ENCODE data around the gene EHD3. TPM values are rescaled to one million over a fixed set of nuclear protein-coding genes. Genes with fewer than 3 reads are reported as not detected.

The EHD3 gene
- total and polyA plus RNA-seq, 2 experiments from 2014 or later: 12.3 to 17.6 TPM

- Histone ChIP-seq H3K27me3 (no peaks in the 10 kb centered on the region), H3K4me1 (ENCODE audit: low read depth) (peaks cover 28% of the 10 kb centered on the region), H3K9me3 (ENCODE audit: low read depth) (no peaks in the 10 kb centered on the region), H3K27ac (no peak overlapping the region), H3K36me3 (no peaks in the 10 kb centered on the region), H3K4me3 (no peak overlapping the region)
- DNase-seq (ENCODE audit: low read depth in 1 of 2, low spot score in 1 of 2): no peak
- TF ChIP-seq CTCF (IDR thresholded peaks at IDR 0.05; ENCODE audit: low read depth, low read length): no peak
These were observed 2.7 kb downstream of the EHD3 start for GRCh38 chr2:31236433-31237205.

- H3K4me1 ChIP-seq (ENCODE audit: low read depth): peaks cover 20% of the 10 kb centered on the region
- TF ChIP-seq CTCF (IDR thresholded peaks at IDR 0.05; ENCODE audit: low read depth, low read length): no peak
- no peak overlapping the region for H3K27ac ChIP-seq
- DNase-seq (ENCODE audit: low read depth in 1 of 2, low spot score in 1 of 2): no peak
- H3K27me3 ChIP-seq: no peaks in the 10 kb centered on the region
- H3K9me3 ChIP-seq (ENCODE audit: low read depth): no peaks in the 10 kb centered on the region
- no peaks in the 10 kb centered on the region for H3K36me3 ChIP-seq
- no peak overlapping the region for H3K4me3 ChIP-seq
These were observed 3.5 kb downstream of the EHD3 start for GRCh38 chr2:31237348-31238017.

- H3K27me3 ChIP-seq: no peaks in the 10 kb centered on the region
- no peaks in the 10 kb centered on the region for H3K9me3 ChIP-seq (ENCODE audit: low read depth)
- TF ChIP-seq CTCF (IDR thresholded peaks at IDR 0.05; ENCODE audit: low read depth, low read length): no peak
- H3K4me3 ChIP-seq: no peak overlapping the region
- no peaks in the 10 kb centered on the region for H3K36me3 ChIP-seq
- peaks cover 17% of the 10 kb centered on the region for H3K4me1 ChIP-seq (ENCODE audit: low read depth)
- no peak for DNase-seq (ENCODE audit: low read depth in 1 of 2, low spot score in 1 of 2)
- peak overlapping the region; percentile 86 for H3K27ac ChIP-seq
These were observed 4.4 kb downstream of the EHD3 start for GRCh38 chr2:31238126-31238905.

- no peak overlapping the region for H3K4me3 ChIP-seq
- no peak for TF ChIP-seq CTCF (IDR thresholded peaks at IDR 0.05; ENCODE audit: low read depth, low read length)
- H3K4me1 ChIP-seq (ENCODE audit: low read depth): peaks cover 15% of the 10 kb centered on the region
- no peaks in the 10 kb centered on the region for H3K36me3 ChIP-seq
- H3K27me3 ChIP-seq: no peaks in the 10 kb centered on the region
- no peak for DNase-seq (ENCODE audit: low read depth in 1 of 2, low spot score in 1 of 2)
- H3K27ac ChIP-seq: peak overlapping the region; percentile 86
- H3K9me3 ChIP-seq (ENCODE audit: low read depth): no peaks in the 10 kb centered on the region
These were observed 5.1 kb downstream of the EHD3 start for GRCh38 chr2:31238906-31239592.

GRCh38 chr2:31239593-31240177, 5.7 kb downstream of the EHD3 start:
- peak; percentile 66 to 69 for DNase-seq (ENCODE audit: low read depth in 1 of 2, low spot score in 1 of 2)
- Histone ChIP-seq H3K9me3 (ENCODE audit: low read depth) (no peaks in the 10 kb centered on the region), H3K4me1 (ENCODE audit: low read depth) (peaks cover 15% of the 10 kb centered on the region), H3K27me3 (no peaks in the 10 kb centered on the region), H3K27ac (peak overlapping the region; percentile 86), H3K4me3 (no peak overlapping the region), H3K36me3 (no peaks in the 10 kb centered on the region)
- TF ChIP-seq CTCF (IDR thresholded peaks at IDR 0.05; ENCODE audit: low read depth, low read length): no peak
